Fibroblast of skin of scalp (primary cell): ENCODE data around the gene RELL1.
A peak's percentile ranks its signal among the peaks of the same experiment; 100 is the strongest.

ENCODE experiments used
- DNase-seq: peaks from one replicate; pipeline ENCODE4 v3.0.0-alpha.2; 2013

Gene RELL1

DNA sequence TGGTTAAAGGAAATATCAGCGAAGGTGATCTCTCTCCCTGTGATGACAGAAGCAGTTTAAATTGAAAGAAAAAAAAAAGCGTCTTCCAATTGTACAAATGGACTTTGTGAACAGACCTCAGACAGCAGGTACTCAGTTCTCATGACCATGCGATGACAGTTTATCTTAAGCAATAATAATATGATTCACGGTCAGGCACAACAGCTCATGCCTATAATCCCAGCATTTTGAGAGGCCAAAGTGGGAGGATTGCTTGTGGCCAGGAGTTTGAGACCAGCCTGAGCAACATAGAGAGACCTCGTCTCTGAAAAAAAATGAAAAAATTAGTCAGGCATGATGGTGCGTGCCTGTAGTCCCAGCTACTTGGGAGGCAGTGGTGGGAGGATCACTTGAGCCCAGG lies 51.0 kb downstream of the RELL1 start:
- DNase-seq = no peak

GRCh38 chr4:37634180-37634579 lies 52.0 kb downstream of the RELL1 start:
- DNase-seq = no peak

DNA sequence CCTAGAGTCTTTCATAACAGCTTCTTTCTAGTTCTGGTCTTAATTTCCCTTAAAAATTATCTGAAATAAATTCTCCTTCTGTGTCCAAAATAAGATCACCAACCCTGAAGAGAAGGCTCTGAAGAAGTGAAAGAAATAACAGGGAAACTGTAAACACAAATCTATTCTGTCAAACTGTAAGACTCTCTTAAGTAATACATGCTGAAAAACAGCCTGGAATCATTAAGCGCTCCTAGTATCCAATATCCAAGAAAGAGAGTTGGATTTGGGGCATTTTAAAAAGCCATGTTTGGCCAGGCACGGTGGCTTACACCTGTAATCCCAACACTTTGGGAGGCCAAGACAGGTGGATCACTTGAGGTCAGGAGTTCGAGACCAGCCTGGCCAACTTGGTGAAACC lies 53.3 kb downstream of the RELL1 start:
- DNase-seq = no peak

DNA sequence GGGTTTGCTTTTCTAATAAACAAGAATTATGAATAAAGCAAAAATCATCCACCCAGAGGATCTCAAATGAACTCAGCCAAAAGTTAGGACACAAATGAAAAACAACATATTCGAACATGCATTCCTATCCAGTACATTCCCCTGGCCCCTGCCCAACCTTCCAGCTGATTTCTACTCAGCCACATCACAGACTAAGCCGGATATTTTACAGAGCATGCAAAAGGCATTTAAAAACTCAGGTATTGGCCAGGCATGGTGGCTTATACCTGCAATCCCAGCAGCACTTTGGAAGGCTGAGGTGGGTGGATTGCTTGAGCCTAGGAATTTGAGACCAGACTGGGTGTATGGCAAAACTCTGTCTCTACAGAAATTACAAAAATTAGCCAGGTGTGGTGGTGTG lies 54.6 kb downstream of the RELL1 start:
- DNase-seq = peak; percentile 20

GRCh38 chr4:37629713-37630112 lies 56.5 kb downstream of the RELL1 start:
- DNase-seq = no peak

GRCh38 chr4:37628977-37629609 lies 57.1 kb downstream of the RELL1 start:
- peak; percentile 10 for DNase-seq

DNA sequence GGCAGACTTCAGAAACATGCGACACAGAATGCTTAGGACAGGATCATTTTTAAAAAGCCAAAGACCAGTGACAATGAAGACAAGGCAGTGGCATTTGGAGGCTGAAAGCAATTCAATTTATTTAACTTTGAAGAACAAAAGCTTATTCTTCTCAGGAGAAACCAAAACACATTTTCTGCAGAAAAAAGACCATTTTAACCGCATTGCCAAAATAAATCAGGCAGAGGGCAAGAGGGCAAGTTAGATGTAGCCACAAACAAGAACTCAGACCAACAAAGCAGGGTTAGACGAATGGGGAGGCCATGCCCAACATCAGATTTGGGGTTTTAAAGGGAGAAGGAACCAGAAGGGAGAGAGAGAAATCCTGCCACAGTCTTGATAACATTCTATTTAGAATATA lies 58.9 kb downstream of the RELL1 start:
- no peak for DNase-seq

DNA sequence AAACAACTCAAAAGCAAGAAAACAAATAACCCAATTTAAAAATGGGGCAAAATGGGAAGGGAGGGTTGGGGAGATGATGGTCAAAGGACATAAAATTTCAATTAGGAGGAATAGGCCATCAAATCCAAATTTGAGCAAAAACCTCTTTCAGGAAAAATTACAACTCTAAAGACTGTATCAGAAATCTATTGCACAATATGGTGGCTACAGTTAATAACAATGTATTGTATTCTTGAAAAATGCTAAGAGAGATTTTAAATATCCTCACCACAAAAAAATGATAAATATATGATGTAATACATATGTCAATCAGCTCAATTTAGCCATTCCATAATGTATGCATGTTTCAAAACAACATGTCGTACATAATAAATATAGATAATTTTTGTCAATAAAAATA lies 60.7 kb downstream of the RELL1 start:
- DNase-seq = no peak

- no peak for DNase-seq
Measured at GRCh38 chr4:37623940-37624339, 62.2 kb downstream of the RELL1 start.

DNA sequence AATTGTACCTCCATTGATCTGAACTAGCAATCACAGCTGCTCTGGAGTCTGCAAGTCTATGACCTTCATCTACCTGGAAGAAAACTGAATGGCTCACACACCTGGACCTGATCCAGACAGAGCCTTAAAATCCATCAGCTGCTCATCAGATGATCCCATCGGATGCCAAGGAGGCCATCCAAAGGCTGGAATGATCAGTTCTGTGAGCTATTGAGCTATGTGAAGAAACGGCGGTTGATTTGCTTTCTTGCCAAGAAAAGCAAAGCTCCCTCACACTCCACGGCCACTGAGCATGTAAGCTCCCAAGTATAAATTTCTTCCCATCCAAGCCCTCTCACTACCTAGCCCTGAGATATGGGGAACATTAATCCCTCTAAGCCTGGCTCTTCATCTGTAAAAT lies 63.1 kb downstream of the RELL1 start:
- peak; percentile 8 for DNase-seq

DNA sequence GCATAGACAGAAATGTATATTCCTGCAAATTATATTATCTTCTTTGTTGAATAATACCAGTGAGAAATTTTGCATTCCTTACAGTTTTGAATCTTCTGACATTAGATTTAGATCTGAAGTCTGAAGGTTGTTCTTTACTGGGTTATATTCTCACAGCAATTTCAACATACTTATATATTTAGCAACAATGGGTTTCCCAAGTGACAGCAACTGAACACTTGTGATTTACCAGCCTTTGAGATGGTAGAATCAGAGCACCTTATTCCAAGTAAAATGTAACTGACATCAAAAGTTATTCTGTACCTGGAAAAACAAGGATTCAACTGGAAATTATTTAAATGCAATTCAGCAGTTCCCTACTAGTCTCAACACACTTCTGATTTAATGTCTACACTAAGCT lies 66.0 kb downstream of the RELL1 start:
- DNase-seq = no peak

DNA sequence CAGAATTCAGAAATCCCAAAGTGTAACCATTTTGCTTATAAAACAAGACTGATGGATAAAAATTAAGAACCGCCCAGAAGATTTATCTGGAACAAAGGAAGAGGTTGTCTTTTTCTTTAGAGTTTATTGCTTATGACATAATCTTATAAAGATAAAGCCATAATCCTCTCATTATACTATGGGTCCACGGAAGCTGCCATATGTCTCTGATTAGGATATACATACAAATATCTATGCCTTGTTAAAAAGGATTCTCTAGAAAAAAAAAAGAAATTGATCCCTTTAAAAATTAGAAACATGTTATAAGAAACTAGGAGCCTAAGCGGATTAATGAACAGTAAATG lies 70.5 kb downstream of the RELL1 start:
- no peak for DNase-seq

GRCh38 chr4:37615059-37615719 lies 71.0 kb downstream of the RELL1 start:
- DNase-seq = no peak

DNA sequence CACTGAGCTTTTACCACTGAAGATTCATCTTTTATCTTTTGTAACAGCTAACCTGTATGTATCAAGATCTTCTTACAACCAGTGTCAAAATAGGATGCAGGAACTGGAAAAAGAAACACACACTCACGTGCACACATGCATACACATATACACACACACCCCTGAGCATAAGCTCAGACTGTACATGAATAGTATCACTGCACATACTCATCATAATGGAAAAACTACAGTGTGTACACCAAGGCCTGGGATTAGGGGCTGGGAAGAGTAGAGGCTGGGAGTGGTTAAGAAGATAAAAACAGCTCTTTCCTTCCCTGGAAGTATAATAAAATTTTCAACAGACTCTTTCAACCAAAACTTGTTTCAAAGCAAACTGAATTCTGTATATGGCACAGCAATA lies 73.4 kb downstream of the RELL1 start:
- no peak for DNase-seq

DNA sequence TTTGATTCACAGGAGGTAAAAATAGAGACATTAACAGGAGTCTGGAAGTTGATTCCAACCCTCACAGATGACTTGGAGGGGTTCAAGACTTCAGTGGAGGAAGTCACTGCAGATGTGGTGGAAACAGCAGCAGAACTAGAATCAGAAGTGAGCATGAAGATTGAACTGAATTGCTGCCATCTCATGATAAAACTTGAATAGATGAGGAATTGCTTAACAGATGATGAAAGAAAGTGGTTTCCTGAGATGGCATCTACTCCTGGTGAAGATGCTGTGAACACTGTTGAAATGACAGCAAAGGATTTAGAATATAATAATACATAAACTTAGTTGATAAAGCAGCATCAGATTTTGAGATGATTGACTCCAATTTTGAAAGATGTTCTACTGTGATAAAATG lies 76.5 kb downstream of the RELL1 start:
- DNase-seq = no peak

DNA sequence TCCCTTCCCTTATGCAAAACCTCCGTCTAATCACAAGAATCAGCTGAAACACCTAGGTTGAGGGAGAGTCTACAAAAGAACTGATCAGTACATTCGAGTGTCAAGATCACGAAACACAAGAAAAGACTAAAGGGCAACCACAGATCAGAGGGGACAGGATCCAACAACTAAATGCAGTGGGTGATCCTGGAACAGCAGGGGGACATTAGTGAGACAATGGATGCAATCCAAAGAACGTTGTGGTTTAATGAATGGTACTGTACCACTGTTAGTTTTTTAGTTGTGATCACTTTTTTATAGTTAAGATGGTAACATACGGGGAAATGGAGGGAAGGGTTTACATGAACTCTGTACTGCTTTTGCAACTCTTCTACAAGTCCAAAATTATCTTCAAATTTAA lies 79.2 kb downstream of the RELL1 start:
- DNase-seq = no peak

- DNase-seq = no peak
Measured at GRCh38 chr4:37605843-37606565, 80.2 kb downstream of the RELL1 start.

- peak; percentile 68 for DNase-seq
Measured at GRCh38 chr4:37604461-37604860, 81.7 kb downstream of the RELL1 start.

DNA sequence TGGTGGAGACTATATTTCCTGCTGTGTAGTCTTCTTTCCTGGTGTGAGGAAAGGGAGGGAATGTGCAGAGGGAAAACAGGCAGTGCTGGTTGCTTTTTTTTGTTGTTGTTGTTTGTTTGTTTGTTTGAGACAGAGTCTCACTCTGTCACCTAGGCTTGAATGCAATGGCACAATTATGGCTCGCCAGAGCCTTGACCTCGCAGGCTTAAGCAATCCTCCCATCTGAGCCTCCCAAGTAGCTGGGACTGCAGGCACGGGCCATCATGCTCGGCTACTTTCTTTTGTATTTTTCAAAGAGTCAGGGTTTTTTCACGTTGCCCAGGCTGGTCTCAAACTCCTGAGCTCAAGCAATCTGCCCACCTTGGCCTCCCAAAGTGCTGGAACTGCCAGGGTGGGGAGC lies 82.5 kb downstream of the RELL1 start:
- no peak for DNase-seq

DNA sequence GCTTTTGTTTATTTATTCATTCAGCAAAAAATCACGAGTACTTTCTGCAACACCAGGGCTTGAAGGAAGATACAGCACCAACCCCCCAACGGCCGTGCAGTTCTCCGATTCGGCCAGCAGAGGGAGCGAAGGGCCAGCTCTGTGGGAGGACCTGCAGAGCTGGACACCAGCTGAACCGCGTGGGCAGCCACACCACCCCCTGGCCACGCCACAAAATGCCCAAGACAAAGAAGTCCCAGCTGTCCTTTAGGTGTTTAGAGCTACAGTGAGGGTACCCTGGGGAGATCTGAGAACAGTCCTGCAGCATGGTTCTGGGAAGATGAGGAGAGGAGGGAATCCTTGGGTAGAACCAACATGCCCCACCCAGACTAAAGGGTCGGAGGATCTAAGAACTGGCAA lies 83.1 kb downstream of the RELL1 start:
- peak; percentile 66 for DNase-seq

DNA sequence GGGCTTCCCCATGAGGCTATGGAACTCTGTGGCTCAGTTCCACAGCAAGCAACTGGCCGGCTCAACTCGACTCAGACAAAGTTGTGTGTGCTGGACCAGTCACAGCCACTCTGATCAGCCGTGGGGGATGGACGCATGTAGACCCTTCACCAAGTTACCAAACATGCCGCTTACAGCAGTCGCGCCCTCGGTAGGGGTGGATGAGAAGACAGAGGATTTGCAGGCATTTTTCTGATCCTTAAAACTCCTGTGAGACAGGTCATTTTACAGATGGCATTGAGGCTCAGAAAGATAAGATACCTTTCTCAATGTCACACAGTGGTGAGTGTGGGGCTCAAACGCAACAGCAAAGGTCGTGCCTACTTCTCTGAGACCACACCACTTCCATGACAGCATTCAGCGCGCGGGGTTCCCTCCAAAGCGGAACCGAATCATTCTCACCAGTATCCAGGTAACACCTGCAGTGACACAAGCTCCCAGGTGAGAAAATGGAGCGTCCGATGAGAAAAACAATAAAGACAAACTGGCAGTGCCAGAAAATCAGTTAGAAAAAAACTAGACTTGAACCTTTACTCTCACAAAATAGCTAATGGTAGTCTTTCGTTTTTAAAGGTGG lies 83.6 kb downstream of the RELL1 start:
- DNase-seq = no peak

DNA sequence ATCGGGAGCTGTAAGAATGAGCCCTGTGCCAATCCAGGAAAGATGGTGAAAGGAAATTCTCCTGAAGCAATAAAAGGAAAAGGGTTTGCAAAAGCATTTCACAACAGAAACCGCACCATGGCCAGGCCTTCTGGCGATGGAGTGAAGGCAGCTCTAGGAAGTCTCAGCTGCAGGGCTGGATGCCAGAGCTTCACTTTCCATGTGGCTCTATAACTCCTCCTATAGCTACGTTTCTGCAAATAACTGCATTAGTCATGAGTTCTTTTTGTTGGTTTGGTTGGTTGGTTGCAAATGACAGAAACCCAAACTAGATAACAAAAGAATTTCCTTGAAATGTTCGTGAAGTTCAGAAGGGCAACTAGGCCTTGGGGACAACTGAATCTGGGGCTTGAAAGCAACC lies 84.6 kb downstream of the RELL1 start:
- peak; percentile 71 for DNase-seq

DNA sequence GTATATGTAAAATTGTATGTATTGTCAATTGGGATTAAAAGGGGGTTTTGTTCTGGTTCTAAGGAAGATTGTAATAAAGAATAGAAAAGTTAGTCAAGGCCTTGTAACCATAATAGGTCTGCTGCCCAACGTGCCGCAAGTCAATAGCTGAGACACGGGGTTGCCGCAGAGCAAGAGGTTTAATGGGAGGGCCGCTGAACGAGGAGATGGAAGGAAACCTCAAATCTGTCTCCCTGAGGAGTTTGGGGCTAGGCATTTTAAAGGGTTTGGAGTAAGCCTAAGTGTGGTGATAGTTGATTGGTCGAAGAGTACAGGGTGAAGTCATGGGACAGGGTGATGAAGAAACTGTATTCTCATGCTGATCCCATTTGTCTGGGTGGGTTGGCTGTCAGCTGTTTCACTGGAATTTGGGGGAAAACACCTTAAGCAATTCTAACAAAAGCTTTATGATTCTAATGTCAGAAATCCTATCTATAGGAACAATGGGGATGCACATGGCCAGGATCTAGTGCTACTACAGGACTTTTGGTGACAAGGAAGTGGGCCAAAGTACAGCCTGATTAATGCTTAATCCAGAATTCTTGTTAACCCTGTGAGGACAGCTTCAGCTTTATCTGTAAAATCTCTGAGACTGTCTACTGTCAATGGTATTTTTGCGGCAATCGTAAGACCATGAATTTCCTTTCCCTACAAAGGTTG lies 86.9 kb downstream of the RELL1 start:
- no peak for DNase-seq
